Measurements from ENCODE around the gene CEP95. TPM values are rescaled to one million over a fixed set of nuclear protein-coding genes. Genes with fewer than 3 reads are reported as not detected.

CEP95 gene
- total and polyA plus RNA-seq, 2 of the 13 experiments (the other 11 are each of a cell fraction or from before 2014, with no cell fraction given) = 65.9 to 68.8 TPM

- 0 out of 2 replicates have a peak, but pooled peaks have one; percentile 9 for TF ChIP-seq ATF7 (IDR thresholded peaks at IDR 0.05)
- no peak for TF ChIP-seq ATF7 (CRISPR knock-in tag; IDR thresholded peaks at IDR 0.05)
- peak; percentile 74 for TF ChIP-seq CEBPG (CRISPR knock-in tag; IDR thresholded peaks at IDR 0.05)
These were observed 14.2 kb upstream of the CEP95 start (continued) for GRCh38 chr17:64492481-64493109.

GRCh38 chr17:64494121-64494520, 12.7 kb upstream of the CEP95 start:
- peak overlapping the region; percentile 11; the same call in 1 of the 2 replicates for H3K9ac ChIP-seq (ENCODE audit: insufficient read depth, low read depth, low read length)
- 98% methylated on average over 2 of the region's 2 CpGs for WGBS (ENCODE audit: low lambda C conversion rate)
- no peak overlapping the region for H3K27ac ChIP-seq (ENCODE audit: extremely low read length, insufficient read depth, low read length)
- peak overlapping the region; percentile 66 for H3K4me2 ChIP-seq (ENCODE audit: low read depth, low read length)
- peaks cover 5% of the 10 kb centered on the region; the same call in 1 of the 2 replicates for H4K20me1 ChIP-seq (ENCODE audit: insufficient read depth, low read length)
- H3K9me3 ChIP-seq (ENCODE audit: low read length) = no peaks in the 10 kb centered on the region
- ChIA-PET POLR2A (interaction anchor here (7.3 kb wide), 1 partner anchor 12 kb away, joined by 202 read pairs; the partner anchor contains the start of genes CEP95 and DDX5), CTCF (ENCODE audit: low intra/inter-chr PET ratio, low total read pairs) (no interaction called here)
- peaks cover 33% of the 10 kb centered on the region for H3K79me2 ChIP-seq (ENCODE audit: insufficient read depth, low read length)
- FAIRE-seq (no peak), ATAC-seq (no peak), DNase-seq (ENCODE audit: low spot score) (no peak)
- in situ Hi-C loops (cut with HindIII; ENCODE audit: extremely low pct_ligation_motif_present, low pct_unique_long_range_greater_than_20kb) = loop anchor here (5.0 to 10.0 kb wide), 2 partner anchors 72 to 189 kb away; no protein-coding TSS in a partner anchor
- H2AFZ ChIP-seq (ENCODE audit: low read length) = no peak overlapping the region
- TF ChIP-seq MTF1 (CRISPR knock-in tag; IDR thresholded peaks at IDR 0.05) = no peak
- TF ChIP-seq IKZF1 (IDR thresholded peaks at IDR 0.05) = no peak
- TF ChIP-seq ATF7 (IDR thresholded peaks at IDR 0.05) = peak; percentile 77
- TF ChIP-seq ATF7 (CRISPR knock-in tag; IDR thresholded peaks at IDR 0.05) = no peak
- TF ChIP-seq TBX2 (CRISPR knock-in tag; IDR thresholded peaks at IDR 0.05; ENCODE audit: borderline replicate concordance) = no peak
- peak; percentile 56; the same call in 1 of the 2 replicates for TF ChIP-seq CEBPB (IDR thresholded peaks at IDR 0.05; ENCODE audit: borderline replicate concordance, low read depth, low read length)
- TF ChIP-seq, protein P1, sequence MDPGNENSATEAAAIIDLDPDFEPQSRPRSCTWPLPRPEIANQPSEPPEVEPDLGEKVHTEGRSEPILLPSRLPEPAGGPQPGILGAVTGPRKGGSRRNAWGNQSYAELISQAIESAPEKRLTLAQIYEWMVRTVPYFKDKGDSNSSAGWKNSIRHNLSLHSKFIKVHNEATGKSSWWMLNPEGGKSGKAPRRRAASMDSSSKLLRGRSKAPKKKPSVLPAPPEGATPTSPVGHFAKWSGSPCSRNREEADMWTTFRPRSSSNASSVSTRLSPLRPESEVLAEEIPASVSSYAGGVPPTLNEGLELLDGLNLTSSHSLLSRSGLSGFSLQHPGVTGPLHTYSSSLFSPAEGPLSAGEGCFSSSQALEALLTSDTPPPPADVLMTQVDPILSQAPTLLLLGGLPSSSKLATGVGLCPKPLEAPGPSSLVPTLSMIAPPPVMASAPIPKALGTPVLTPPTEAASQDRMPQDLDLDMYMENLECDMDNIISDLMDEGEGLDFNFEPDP (CRISPR knock-in tag; conservative IDR thresholded peaks at IDR 0.05) = no peak
- H3K4me3 ChIP-seq (replicated peaks in 1 of 3; ENCODE audit: insufficient read depth in 1 of 3, low read depth in 2 of 3, low read length in 3 of 3) = peak overlapping the region in 1 of 3 experiments; percentile 17; a peak in 1 of 6 replicates
- intact Hi-C loops (cut with micrococcal nuclease; ENCODE audit: unreplicated experiment) = loop anchor here (10.0 kb wide), 2 partner anchors 169 to 339 kb away; no protein-coding TSS in a partner anchor
- BruUV-seq (replicated peaks) = no TSS peak
- peaks cover 45% of the 10 kb centered on the region for H3K4me1 ChIP-seq (ENCODE audit: insufficient read depth, low read length)
- no peaks in the 10 kb centered on the region; a peak in 1 of 5 replicates for H3K27me3 ChIP-seq (ENCODE audit: control insufficient read depth in 1 of 2, insufficient read depth in 2 of 2, low read length in 2 of 2)
- H3K36me3 ChIP-seq (replicated peaks in 1 of 2; ENCODE audit: control insufficient read depth in 1 of 2, insufficient read depth in 2 of 2, low read length in 2 of 2) = peaks cover 10 to 29% of the 10 kb centered on the region in 2 experiments

Data from HepG2 (cell line).